KMS-11 (cell line): ENCODE results near the gene VAV3.
A peak's percentile ranks its signal among the peaks of the same experiment; 100 is the strongest.

Source experiments
- H2AFZ ChIP-seq: fragments of 200-600 bp; sonication (generic); 2 replicates; pipeline ENCODE4 v1.6.1; 2016; ENCODE audit warnings: antibody characterized with exemption, mixed run types, low read depth
- H3K27ac ChIP-seq: fragments of 200-600 bp; sonication (generic); 2 replicates; pipeline ENCODE4 v1.6.1; 2016; ENCODE audit warnings: mild to moderate bottlenecking, mixed run types
- H3K27me3 ChIP-seq: fragments of 200-600 bp; sonication (generic); 2 replicates; pipeline ENCODE4 v1.6.1; 2017; ENCODE audit warnings: mild to moderate bottlenecking, low read depth, mixed run types, moderate library complexity; ENCODE audit not compliant: insufficient read depth
- H3K36me3 ChIP-seq: fragments of 200-600 bp; sonication (generic); 2 replicates; pipeline ENCODE4 v1.6.1; 2017; ENCODE audit warnings: mild to moderate bottlenecking, mixed run types; ENCODE audit not compliant: insufficient read depth
- H3K4me1 ChIP-seq: fragments of 200-600 bp; sonication (generic); 2 replicates; pipeline ENCODE4 v1.6.1; 2016; ENCODE audit warnings: mild to moderate bottlenecking, low read depth, mixed run types; ENCODE audit not compliant: poor library complexity, severe bottlenecking
- H3K4me2 ChIP-seq: fragments of 200-600 bp; sonication (generic); 2 replicates; pipeline ENCODE4 v1.7.0; 2016; ENCODE audit warnings: mild to moderate bottlenecking, mixed run types
- H3K4me3 ChIP-seq: fragments of 200-600 bp; sonication (generic); IDR thresholded peaks from 2 replicates; pipeline ENCODE4 v1.6.1; 2017; ENCODE audit warnings: low read depth, low read length, mixed read lengths; ENCODE audit not compliant: insufficient read depth
- H3K79me2 ChIP-seq: fragments of 200-600 bp; sonication (generic); 2 replicates; pipeline ENCODE4 v1.6.1; 2016; ENCODE audit warnings: low read depth, mixed run types; ENCODE audit not compliant: insufficient read depth
- H3K9ac ChIP-seq: fragments of 200-600 bp; sonication (generic); 2 replicates; pipeline ENCODE4 v1.6.1; 2016; ENCODE audit warnings: mild to moderate bottlenecking, mixed run types
- H4K20me1 ChIP-seq: fragments of 200-600 bp; sonication (generic); 2 replicates; pipeline ENCODE4 v1.6.1; 2016; ENCODE audit warnings: mild to moderate bottlenecking, mixed run types; ENCODE audit not compliant: insufficient read depth
- CTCF ChIP-seq: fragments of 200-600 bp; sonication (generic); conservative IDR thresholded peaks from 2 replicates; pipeline ENCODE4 v1.6.1; 2017; ENCODE audit warnings: low read depth, mild to moderate bottlenecking, antibody characterized with exemption, low read length, moderate library complexity, mixed read lengths

VAV3 gene

DNA sequence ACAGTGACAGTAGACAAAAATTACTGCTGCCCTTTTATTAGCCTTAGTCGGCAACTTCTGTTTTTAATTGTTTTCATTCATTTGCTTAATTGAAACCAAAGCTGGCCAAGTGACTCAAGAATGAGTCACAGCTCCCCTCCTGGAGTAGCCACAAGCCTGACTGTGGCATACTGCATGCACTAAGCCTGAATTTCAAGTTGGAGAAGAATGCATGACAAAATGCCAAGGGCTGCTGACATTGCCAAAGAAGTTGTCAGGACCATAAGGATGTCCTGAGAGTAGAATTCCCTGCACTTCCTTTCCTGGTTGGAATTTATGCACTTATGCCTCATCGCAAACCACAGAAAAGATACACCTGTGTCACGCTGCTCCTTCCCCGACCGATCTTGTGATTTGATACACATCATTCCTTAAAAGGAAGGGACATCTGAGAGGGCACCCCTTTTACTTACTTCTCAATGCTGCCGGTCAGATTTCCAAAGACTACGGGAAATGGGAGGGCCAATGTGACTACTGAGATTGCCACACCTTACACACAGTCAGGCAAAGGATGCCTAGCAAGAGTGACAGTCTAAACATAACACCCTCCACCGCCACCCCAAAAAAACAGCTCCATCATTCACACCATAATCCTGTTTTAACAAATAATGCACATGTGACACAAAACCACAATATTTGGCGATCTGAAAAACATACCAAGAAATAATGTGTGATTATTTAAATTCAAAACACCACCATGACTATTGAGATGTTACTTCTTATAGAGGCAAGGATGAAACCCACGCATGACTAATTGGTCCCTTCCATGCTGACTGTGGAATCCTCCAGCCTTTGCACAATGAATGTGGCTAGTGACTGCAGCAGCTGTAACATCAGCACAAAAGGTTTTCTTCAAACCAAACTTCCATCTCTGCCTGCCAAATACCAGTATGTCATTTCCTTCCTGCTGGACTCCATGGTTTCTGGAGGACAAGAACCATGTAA is 28.2 kb downstream of the VAV3 start:
- H2AFZ ChIP-seq, result peak overlapping the region; percentile 55
- no peaks in the 10 kb centered on the region for H3K27me3 ChIP-seq
- H4K20me1 ChIP-seq, result no peaks in the 10 kb centered on the region
- peak overlapping the region; percentile 61 for H3K27ac ChIP-seq
- peaks cover 59% of the 10 kb centered on the region for H3K4me1 ChIP-seq
- H3K79me2 ChIP-seq, result no peaks in the 10 kb centered on the region
- TF ChIP-seq CTCF, result no peak
- H3K9ac ChIP-seq, result no peak overlapping the region
- peak overlapping the region; percentile 95 for H3K4me2 ChIP-seq
- H3K4me3 ChIP-seq, result no peak overlapping the region
- H3K36me3 ChIP-seq, result no peaks in the 10 kb centered on the region

GRCh38 chr1:107935396-107936064 is 29.4 kb downstream of the VAV3 start:
- Histone ChIP-seq H2AFZ (peak overlapping the region; percentile 60; the same call in 1 of the 2 replicates), H3K27ac (peak overlapping the region; percentile 61), H3K4me2 (peak overlapping the region; percentile 95)

DNA sequence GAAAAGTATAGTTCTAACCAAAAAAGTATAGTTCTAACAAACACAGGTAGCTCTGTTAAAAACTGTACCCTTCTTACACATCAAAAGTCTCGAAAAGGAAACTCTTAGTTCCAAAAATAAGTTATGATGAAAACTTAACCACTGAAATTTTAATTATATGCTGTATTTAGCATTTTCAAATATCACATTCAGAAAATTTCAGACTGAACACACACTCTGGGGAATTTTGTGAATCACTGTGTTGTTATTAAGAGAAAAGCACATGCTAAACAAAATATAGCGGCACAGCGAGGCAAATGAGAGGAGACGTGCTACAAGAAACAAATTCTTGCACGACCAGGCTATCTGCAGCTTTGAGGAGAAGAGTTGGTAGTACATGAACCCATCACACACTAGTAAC is 30.4 kb downstream of the VAV3 start:
- H3K9ac ChIP-seq, result peak overlapping the region; percentile 22; the same call in 1 of the 2 replicates
- peaks cover 59% of the 10 kb centered on the region for H3K4me1 ChIP-seq

More at GRCh38 chr1:107935396-107936064, 29.4 kb downstream of the VAV3 start:
- no peak for TF ChIP-seq CTCF
- no peaks in the 10 kb centered on the region for H3K79me2 ChIP-seq
- H3K36me3 ChIP-seq, result no peaks in the 10 kb centered on the region
- peak overlapping the region; percentile 35 for H3K4me3 ChIP-seq
- H3K4me1 ChIP-seq, result peaks cover 59% of the 10 kb centered on the region
- peak overlapping the region; percentile 22; the same call in 1 of the 2 replicates for H3K9ac ChIP-seq
- no peaks in the 10 kb centered on the region for H4K20me1 ChIP-seq
- H3K27me3 ChIP-seq, result no peaks in the 10 kb centered on the region

More for the DNA sequence above, 30.4 kb downstream of the VAV3 start:
- Histone ChIP-seq H2AFZ (peak overlapping the region; percentile 60), H3K4me3 (peak overlapping the region; percentile 35), H3K27ac (peak overlapping the region; percentile 61), H3K4me2 (peak overlapping the region; percentile 95), H3K36me3 (no peaks in the 10 kb centered on the region), H3K27me3 (no peaks in the 10 kb centered on the region), H3K79me2 (no peaks in the 10 kb centered on the region), H4K20me1 (no peaks in the 10 kb centered on the region)
- TF ChIP-seq CTCF, result no peak
